ENCODE measurements around the gene SMYD3. TPM values are rescaled to one million over a fixed set of nuclear protein-coding genes. Genes with fewer than 3 reads are reported as not detected.

The SMYD3 gene
- total RNA-seq, 1 experiment from 2014 or later = 25.5 TPM

- TF ChIP-seq CTCF (conservative IDR thresholded peaks at IDR 0.05) = no peak
- H2BK5ac ChIP-seq (ENCODE audit: insufficient read length, low read length) = no peak overlapping the region
These were observed 113.0 kb downstream of the SMYD3 start for GRCh38 chr1:246394121-246394520.

More at GRCh38 chr1:246394121-246394520, 113.0 kb downstream of the SMYD3 start:
- Histone ChIP-seq H3K79me2 (ENCODE audit: insufficient read depth, low read length) (no peaks in the 10 kb centered on the region; the same call in 1 of the 2 replicates), H2AFZ (ENCODE audit: low read length) (no peak overlapping the region), H4K8ac (replicated peaks; ENCODE audit: insufficient read length, low read depth, low read length) (no peak overlapping the region), H4K91ac (ENCODE audit: insufficient read length, low read depth, low read length) (no peak overlapping the region), H3K27ac (ENCODE audit: insufficient read length, low read depth, low read length) (no peak overlapping the region), H2BK15ac (ENCODE audit: low read depth, low read length) (no peak overlapping the region), H2BK120ac (ENCODE audit: low read depth, low read length, poor library complexity, severe bottlenecking) (no peak overlapping the region), H3K4me2 (ENCODE audit: insufficient read depth, insufficient read length, low read length) (no peak overlapping the region), H4K20me1 (ENCODE audit: control insufficient read depth, insufficient read depth, insufficient read length) (no peaks in the 10 kb centered on the region), H2BK12ac (ENCODE audit: insufficient read length, low read depth, low read length) (no peak overlapping the region), H3K9me3 (ENCODE audit: control insufficient read depth, low read depth, low read length) (no peaks in the 10 kb centered on the region), H3K23me2 (ENCODE audit: insufficient read length, low read depth, low read length, poor library complexity, severe bottlenecking) (no peaks in the 10 kb centered on the region), H3K9ac (ENCODE audit: extremely low read depth, insufficient read length, low read length) (no peak overlapping the region), H3K79me1 (ENCODE audit: insufficient read depth, low read depth, low read length, poor library complexity, severe bottlenecking) (no peaks in the 10 kb centered on the region), H3K27me3 (ENCODE audit: insufficient read depth, low read length) (no peaks in the 10 kb centered on the region), H3K56ac (ENCODE audit: insufficient read length, low read depth, low read length) (no peak overlapping the region), H4K5ac (ENCODE audit: insufficient read length, low read depth, low read length) (no peak overlapping the region), H2AK5ac (ENCODE audit: insufficient read length, low read length) (no peak overlapping the region), H3K18ac (ENCODE audit: insufficient read length, low read depth, low read length) (no peak overlapping the region), H3T11ph (ENCODE audit: low read length) (no peak overlapping the region), H3K23ac (ENCODE audit: insufficient read length, low read depth, low read length) (no peak overlapping the region), H3K4ac (ENCODE audit: low read depth, low read length) (no peak overlapping the region), H2BK20ac (ENCODE audit: low read depth, low read length, poor library complexity, severe bottlenecking) (no peak overlapping the region), H3K4me1 (ENCODE audit: insufficient read depth, low read length) (no peaks in the 10 kb centered on the region), H3K14ac (ENCODE audit: insufficient read depth, low read length) (no peak overlapping the region)
- no peak overlapping the region for H3K27ac Mint-ChIP-seq
- peaks cover 10 to 14% of the 10 kb centered on the region in 2 experiments for H3K9me3 Mint-ChIP-seq
- no peaks in the 10 kb centered on the region for H3K27me3 Mint-ChIP-seq (ENCODE audit: low read depth)
- no peak overlapping the region for H3K4me3 Mint-ChIP-seq
- WGBS (ENCODE audit: extremely low coverage, insufficient read length, low lambda C conversion rate) = no CpG with 5 or more reads among the region's 3 CpGs
- DNase-seq = no peak
- peaks cover 5 to 16% (median 14%) of the 10 kb centered on the region in 3 experiments for H3K36me3 Mint-ChIP-seq (ENCODE audit: insufficient read depth in 1 of 3, low read depth in 3 of 3)
- peaks cover 13 to 15% of the 10 kb centered on the region in 2 experiments; a peak in 3 of 4 replicates for H3K4me1 Mint-ChIP-seq

Data from H9 (cell line).